Measurements from ENCODE around the gene BCL7C.
"Not testable (repeated sequence)": the region's sequence is repeated elsewhere in the genome, so short reads cannot be mapped to it uniquely, and the experiment has no call there.

BCL7C gene

DNA sequence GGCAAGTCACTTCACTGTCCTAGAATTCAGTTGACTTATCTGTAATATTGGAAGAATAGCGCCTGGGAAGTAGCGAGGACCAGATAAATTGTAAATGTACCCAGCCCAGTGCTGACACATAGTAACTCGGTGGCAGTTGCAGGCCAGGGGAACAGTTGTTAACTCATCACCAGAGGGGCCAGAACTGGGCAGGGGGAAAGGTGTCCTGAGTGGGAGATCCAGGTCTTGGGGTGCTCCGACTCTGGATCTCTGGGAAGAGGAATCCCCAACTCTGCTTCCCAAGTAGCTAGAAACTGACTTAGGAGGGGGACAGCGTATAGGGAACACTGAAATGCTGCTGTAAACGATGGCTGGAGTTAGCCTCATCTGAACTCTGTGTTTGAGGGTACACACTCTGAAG is 23.0 kb downstream of the BCL7C start:
- TF ChIP-seq, protein P1, sequence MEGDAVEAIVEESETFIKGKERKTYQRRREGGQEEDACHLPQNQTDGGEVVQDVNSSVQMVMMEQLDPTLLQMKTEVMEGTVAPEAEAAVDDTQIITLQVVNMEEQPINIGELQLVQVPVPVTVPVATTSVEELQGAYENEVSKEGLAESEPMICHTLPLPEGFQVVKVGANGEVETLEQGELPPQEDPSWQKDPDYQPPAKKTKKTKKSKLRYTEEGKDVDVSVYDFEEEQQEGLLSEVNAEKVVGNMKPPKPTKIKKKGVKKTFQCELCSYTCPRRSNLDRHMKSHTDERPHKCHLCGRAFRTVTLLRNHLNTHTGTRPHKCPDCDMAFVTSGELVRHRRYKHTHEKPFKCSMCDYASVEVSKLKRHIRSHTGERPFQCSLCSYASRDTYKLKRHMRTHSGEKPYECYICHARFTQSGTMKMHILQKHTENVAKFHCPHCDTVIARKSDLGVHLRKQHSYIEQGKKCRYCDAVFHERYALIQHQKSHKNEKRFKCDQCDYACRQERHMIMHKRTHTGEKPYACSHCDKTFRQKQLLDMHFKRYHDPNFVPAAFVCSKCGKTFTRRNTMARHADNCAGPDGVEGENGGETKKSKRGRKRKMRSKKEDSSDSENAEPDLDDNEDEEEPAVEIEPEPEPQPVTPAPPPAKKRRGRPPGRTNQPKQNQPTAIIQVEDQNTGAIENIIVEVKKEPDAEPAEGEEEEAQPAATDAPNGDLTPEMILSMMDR (IDR thresholded peaks at IDR 0.05; ENCODE audit: low read depth, low read length, missing control alignments): no peak
- no peak overlapping the region for H3K4me3 ChIP-seq (ENCODE audit: low read depth, low read length)
- DNase-seq (ENCODE audit: low read depth): no peak
- in situ Hi-C loops (cut with HindIII; ENCODE audit: low sequenced_read_pairs): loop anchor here (10.0 kb wide), 1 partner anchor 86 kb away; the partner anchor contains the start of gene ZNF629

DNA sequence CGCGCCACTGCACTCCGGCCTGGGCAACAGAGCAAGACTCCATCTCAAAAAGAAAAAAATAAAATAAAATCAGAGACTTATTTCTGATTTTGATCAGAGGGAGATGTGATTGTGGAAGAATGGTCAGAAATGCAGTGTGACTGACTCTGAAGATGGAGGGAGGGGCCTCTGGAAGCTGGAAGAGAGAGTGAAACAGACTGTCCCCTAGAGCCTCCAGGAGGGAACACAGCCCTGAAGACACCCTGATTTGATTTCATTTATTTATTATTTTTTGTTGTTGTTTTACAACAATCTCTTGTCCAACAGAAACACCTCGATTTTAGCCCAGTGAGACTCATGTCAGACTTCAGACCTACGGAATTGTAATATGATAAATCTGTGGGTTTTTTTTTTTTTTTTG is 26.1 kb downstream of the BCL7C start:
- H3K4me3 ChIP-seq (ENCODE audit: low read depth, low read length): no peak overlapping the region
- no peak for DNase-seq (ENCODE audit: low read depth)
- TF ChIP-seq, protein P1 (IDR thresholded peaks at IDR 0.05; ENCODE audit: low read depth, low read length, missing control alignments): peak; percentile 34
- in situ Hi-C loops (cut with HindIII; ENCODE audit: low sequenced_read_pairs): no loop called here

DNA sequence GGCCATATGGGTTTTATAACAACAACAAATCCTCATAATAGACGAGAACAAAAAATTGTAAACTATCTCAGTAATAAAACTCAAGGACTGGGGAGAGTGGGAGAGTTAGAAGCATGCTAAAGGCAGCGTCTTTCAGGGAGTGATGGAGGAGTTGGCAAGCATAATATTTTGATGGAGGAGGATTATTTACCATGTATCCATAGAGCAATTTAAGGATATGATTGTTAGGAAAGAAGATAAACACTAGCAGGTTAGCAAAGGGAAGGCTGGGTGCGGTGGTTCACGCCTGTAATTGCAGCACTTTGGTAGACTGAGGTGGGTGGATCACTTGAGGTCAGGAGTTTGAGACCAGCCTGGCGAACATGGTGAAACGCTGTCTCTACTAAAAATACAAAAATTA is 27.8 kb downstream of the BCL7C start:
- no peak for DNase-seq (ENCODE audit: low read depth)
- in situ Hi-C loops (cut with HindIII; ENCODE audit: low sequenced_read_pairs): no loop called here
- TF ChIP-seq, protein P1 (IDR thresholded peaks at IDR 0.05; ENCODE audit: low read depth, low read length, missing control alignments): no peak
- H3K4me3 ChIP-seq (ENCODE audit: low read depth, low read length): no peak overlapping the region

DNA sequence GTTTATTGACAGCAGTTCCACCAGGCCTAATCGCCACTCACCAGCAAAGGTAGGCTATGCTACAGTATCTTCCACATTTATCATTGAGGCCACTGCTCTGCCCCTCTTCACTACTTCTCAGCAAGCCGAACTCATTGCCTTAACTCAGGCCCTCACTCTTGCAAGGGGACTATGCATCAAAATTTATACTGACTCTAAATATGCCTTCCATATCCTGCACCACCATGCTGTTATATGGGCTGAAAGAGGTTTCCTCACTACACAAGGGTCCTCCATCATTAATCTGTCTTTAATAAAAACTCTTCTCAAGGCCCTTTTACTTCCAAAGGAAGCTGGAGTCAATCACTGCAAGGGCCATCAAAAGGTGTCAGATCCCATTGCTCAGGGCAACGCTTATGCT is 30.7 kb downstream of the BCL7C start:
- H3K4me3 ChIP-seq (ENCODE audit: low read depth, low read length); DNase-seq (ENCODE audit: low read depth); in situ Hi-C loops (cut with HindIII; ENCODE audit: low sequenced_read_pairs): not testable (repeated sequence)

DNA sequence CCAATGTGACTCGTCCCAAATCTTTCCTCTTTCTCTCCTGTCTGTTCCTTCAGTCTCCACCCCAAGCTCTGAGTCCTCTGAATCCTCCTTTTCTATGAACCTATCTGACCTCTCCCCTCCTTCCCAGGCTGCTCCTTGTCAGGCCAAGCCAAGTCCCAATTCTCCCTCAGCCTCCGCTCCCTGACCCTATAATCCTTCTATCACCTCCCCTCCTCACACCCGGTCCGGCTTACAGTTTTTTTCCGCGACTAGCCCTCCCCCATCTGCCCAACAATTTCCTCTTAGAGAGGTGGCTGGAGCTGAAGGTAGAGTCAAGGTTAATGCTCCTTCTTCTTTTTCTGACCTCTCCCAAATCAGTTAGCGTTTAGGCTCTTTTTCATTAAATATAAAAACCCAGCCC is 33.1 kb downstream of the BCL7C start:
- H3K4me3 ChIP-seq (ENCODE audit: low read depth, low read length); DNase-seq (ENCODE audit: low read depth); in situ Hi-C loops (cut with HindIII; ENCODE audit: low sequenced_read_pairs): not testable (repeated sequence)

DNA sequence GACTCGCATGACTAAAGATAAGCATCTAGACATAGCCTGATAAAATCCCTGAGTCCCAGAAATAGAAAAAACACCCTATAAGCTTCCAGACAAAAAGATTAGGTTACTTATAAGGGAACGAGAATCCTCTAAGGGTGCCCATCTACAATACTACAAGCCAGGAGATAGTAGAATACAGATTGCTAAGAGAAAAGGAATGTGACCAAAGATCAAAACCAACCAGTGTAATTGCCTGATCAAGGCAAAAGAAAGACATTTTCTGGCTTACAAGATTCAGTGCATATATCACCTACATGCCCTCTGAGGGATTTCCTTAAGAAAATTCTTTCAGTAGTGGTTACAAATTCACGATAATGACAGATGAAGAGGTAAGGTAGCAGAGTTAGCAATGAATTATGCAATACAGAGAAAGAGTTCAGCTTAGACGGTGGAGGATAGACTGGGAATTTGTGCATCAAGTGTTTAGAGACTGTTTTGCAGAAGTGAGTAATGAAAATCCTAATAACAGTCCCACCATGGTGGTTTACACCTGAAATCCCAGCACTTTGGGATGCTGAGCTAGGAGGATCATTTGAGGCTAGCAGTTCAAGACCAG is 35.0 kb downstream of the BCL7C start:
- no peak overlapping the region for H3K4me3 ChIP-seq (ENCODE audit: low read depth, low read length)
- DNase-seq (ENCODE audit: low read depth): no peak
- TF ChIP-seq, protein P1 (IDR thresholded peaks at IDR 0.05; ENCODE audit: low read depth, low read length, missing control alignments): no peak
- in situ Hi-C loops (cut with HindIII; ENCODE audit: low sequenced_read_pairs): no loop called here

DNA sequence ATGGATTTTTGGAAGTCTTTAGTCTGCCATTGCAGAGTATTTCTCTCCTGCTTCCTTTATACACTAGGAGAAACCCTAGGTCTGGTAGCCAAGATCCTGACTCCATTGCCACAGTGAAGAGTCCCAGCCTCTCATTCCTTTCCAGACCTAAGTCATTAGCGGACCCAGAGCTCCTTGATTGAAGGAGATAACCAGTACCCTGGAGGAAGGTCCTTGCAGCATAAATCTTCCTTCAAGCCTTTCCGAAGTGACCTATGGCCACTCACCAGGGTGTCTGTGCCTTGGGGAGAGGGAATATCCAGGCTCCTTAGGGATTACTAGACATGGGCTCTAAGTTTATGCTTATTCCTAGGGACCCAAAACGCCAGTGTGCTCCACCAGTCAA is 35.8 kb downstream of the BCL7C start:
- H3K4me3 ChIP-seq (ENCODE audit: low read depth, low read length): no peak overlapping the region
- TF ChIP-seq, protein P1 (IDR thresholded peaks at IDR 0.05; ENCODE audit: low read depth, low read length, missing control alignments): no peak
- no peak for DNase-seq (ENCODE audit: low read depth)
- in situ Hi-C loops (cut with HindIII; ENCODE audit: low sequenced_read_pairs): no loop called here

DNA sequence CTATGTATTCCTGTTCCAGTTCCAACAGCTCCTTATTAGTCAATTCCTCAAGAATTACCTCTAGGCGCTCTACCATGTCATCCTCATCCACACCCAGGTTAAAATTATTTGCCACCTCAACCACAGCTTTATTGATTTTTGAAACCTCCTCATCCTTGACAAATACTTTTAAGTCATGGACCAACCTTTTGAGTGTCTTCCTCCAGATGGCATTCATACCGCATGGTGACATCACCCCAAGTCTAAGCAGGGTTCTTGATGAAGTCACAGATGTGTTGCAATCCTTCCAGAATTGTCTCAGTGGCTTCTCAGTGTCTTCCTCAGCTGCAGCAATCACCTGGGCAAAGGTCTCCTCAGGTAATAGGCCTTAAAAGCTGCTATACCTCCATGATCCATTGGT is 40.1 kb downstream of the BCL7C start:
- in situ Hi-C loops (cut with HindIII; ENCODE audit: low sequenced_read_pairs): no loop called here
- TF ChIP-seq, protein P1 (IDR thresholded peaks at IDR 0.05; ENCODE audit: low read depth, low read length, missing control alignments): no peak
- DNase-seq (ENCODE audit: low read depth): no peak
- H3K4me3 ChIP-seq (ENCODE audit: low read depth, low read length): no peak overlapping the region
